ENCODE measurements around the gene NUBPL. TPM values are rescaled to one million over a fixed set of nuclear protein-coding genes. Genes with fewer than 3 reads are reported as not detected.
"Not testable (repeated sequence)": the region's sequence is repeated elsewhere in the genome, so short reads cannot be mapped to it uniquely, and the experiment has no call there.

The NUBPL gene
- total RNA-seq, 4 donors from 2014 or later: 4.6 to 8.8 (median 7.7) TPM

DNA sequence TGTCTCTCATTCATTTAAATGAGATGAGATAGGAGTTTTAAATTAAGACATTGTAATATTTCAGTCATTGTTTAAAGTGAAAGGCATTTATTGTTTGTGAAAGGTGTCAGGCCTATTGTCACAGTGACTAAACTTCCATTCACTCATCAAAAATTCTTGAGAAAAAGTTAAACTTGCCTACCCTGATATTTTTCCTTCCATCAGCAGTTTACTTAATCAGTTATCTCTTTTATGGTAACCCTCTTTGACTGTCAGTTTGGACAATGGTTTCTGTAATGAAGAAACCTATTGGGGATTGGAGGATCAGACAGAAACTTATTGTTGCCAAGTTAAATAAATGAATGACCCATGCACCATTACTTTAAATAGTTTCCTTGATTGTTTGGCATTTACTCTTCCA, 241.6 kb downstream of the NUBPL start:
- H3K27ac ChIP-seq: no peak overlapping the region
- DNase-seq: no peak
- no peaks in the 10 kb centered on the region for H3K36me3 ChIP-seq
- H3K4me3 ChIP-seq: no peak overlapping the region
- no peaks in the 10 kb centered on the region for H3K9me3 ChIP-seq
- no peaks in the 10 kb centered on the region for H3K27me3 ChIP-seq
- TF ChIP-seq CTCF (IDR thresholded peaks at IDR 0.05) (no peak), POLR2A (IDR thresholded peaks at IDR 0.05) (no peak)
- H3K4me1 ChIP-seq: no peaks in the 10 kb centered on the region

DNA sequence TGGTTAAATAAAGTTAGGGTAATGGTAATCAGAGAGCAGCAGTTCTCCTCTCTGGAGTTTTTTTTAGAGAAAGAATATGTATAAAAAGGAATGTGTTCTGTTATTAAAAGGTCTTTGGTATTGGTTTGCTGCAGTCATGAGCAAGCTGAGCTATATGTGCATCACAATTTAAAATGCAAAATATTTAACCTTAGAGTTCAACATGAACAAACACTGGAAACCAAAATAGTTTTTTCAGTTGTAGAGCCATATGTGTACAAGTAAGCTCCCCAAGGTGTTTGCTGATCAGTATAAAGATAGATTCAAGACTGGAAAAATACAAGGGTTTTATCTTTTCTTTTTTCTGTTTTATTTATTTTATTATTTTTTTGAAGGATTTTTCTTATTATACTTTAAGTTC, 245.0 kb downstream of the NUBPL start:
- H3K4me1 ChIP-seq: no peaks in the 10 kb centered on the region
- TF ChIP-seq CTCF (IDR thresholded peaks at IDR 0.05) (no peak), POLR2A (IDR thresholded peaks at IDR 0.05) (no peak)
- H3K9me3 ChIP-seq: no peaks in the 10 kb centered on the region
- DNase-seq: no peak
- no peaks in the 10 kb centered on the region for H3K36me3 ChIP-seq
- H3K27me3 ChIP-seq: no peaks in the 10 kb centered on the region
- H3K4me3 ChIP-seq: no peak overlapping the region
- H3K27ac ChIP-seq: no peak overlapping the region

DNA sequence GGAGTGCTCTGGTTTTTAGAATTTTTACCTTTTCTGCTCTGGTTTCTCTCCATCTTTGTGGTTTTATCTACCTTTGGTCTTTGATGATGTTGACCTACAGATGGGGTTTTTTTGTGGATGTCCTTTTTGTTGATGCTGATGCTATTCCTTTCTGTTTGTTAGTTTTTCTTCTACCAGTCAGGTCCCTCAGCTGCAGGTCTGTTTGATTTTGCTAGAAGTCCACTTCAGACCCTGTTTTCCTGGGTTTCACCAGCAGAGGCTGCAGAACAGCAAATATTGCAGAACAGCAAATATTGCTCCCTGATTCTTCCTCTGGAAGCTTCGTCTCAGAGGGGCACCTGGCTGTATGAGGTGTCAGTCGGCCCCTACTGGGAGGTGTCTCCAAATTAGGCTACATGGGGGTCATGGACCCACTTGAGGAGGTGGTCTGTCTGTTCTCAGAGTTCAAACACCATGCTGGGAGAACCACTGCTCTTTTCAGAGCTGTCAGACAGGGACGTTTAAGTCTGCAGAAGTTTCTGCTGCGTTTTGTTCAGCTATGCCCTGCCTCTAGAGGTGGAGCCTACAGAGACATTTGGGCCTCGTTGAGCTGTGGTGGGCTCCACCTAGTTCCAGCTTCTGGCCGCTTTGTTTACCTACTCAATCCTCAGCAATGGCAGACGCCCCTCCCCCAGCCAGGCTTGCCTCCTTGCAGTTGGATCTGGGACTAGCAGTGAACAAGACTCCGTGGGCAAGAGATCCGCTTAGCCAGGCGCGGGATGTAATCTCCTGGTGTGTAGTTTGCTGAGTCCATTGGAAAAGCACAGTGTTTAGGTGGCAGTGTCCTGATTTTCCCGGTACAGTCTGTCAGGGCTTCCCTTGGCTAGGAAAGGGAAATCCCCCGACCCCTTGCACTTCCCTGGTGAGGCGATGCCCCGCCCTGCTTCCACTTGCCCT, 250.8 kb downstream of the NUBPL start:
- not testable (repeated sequence) for DNase-seq, H3K4me1 ChIP-seq, H3K27ac ChIP-seq, H3K36me3 ChIP-seq, H3K27me3 ChIP-seq, H3K9me3 ChIP-seq, H3K4me3 ChIP-seq

DNA sequence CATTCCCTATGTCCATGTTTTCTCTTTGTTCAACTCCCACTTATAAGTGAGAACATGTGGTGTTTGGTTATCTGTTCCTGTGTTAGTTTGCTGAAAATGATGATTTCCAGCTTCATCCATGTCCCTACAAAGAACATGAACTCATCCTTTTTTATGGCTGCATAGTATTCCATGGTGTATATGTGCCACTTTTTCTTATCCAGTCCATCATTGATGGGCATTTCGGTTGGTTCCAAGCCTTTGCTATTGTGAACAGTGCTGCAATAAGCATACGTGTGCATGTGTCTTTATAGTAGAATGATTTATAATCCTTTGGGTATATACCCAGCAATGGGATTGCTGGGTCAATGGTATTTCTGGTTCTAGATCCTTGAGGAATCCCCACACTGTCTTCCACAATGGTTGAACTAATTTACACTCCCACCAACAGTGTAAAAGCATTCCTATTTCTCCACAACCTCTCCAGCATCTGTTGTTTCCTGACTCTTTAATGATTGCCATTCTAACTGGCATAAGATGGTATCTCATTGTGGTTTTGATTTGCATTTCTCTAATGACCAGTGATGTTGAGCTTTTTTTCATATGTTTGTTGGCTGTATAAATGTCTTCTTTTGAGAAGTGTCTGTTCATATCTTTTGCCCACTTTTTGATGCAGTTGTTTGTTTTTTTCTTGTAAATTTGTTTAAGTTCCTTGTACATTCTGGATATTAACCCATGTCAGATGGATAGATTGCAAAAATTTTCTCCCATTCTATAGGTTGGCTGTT, 252.7 kb downstream of the NUBPL start:
- H3K4me3 ChIP-seq, DNase-seq, H3K36me3 ChIP-seq, H3K4me1 ChIP-seq, H3K9me3 ChIP-seq, H3K27ac ChIP-seq, H3K27me3 ChIP-seq: not testable (repeated sequence)

- no peaks in the 10 kb centered on the region for H3K36me3 ChIP-seq
- no peak overlapping the region for H3K27ac ChIP-seq
- H3K4me1 ChIP-seq: no peaks in the 10 kb centered on the region
- DNase-seq: no peak
- TF ChIP-seq CTCF (IDR thresholded peaks at IDR 0.05) (no peak), POLR2A (IDR thresholded peaks at IDR 0.05) (no peak)
- no peak overlapping the region for H3K4me3 ChIP-seq
- no peaks in the 10 kb centered on the region for H3K27me3 ChIP-seq
- no peaks in the 10 kb centered on the region for H3K9me3 ChIP-seq
Observed at GRCh38 chr14:31819281-31819680, 258.1 kb downstream of the NUBPL start.

GRCh38 chr14:31825459-31825858, 264.3 kb downstream of the NUBPL start:
- no peak for TF ChIP-seq CTCF (IDR thresholded peaks at IDR 0.05)
- TF ChIP-seq POLR2A (IDR thresholded peaks at IDR 0.05): no peak
- H3K9me3 ChIP-seq: no peaks in the 10 kb centered on the region
- DNase-seq: no peak
- H3K4me3 ChIP-seq: no peak overlapping the region
- H3K36me3 ChIP-seq: no peaks in the 10 kb centered on the region
- no peak overlapping the region for H3K27ac ChIP-seq
- no peaks in the 10 kb centered on the region for H3K4me1 ChIP-seq
- H3K27me3 ChIP-seq: no peaks in the 10 kb centered on the region

Data from Peyer's patch (tissue), 4 donors.